HCT116 (cell line): ENCODE data around the gene POLR1A. TPM values are rescaled to one million over a fixed set of nuclear protein-coding genes. Genes with fewer than 3 reads are reported as not detected.

ENCODE experiments used
- ATAC-seq: fragments of 200-7000 bp; cut with Tn5 transposase; 2 replicates; pipeline ENCODE4 v1.9.1; 2020; ENCODE audit warnings: mild to moderate bottlenecking, moderate library complexity
- BruUV-seq: library from RNA; stranded (reverse); fragments of 400-500 nt; replicated peaks from 2 replicates; lab custom pipeline; 2021; lab: Mats Ljungman, UMichigan
- CTCF ChIA-PET: fragments of 300-600 bp; sonication (Branson Sonifier 250); formaldehyde crosslinking; loops from one replicate; lab custom pipeline; 2021; ENCODE audit warnings: antibody characterized with exemption; lab: Charles Lee
- POLR2A ChIA-PET: fragments of 300-600, 350-600 bp; sonication (Branson Sonifier 250); formaldehyde crosslinking; loops from one replicate; lab custom pipeline; 2021; ENCODE audit warnings: antibody characterized with exemption; lab: Charles Lee
- RAD21 ChIA-PET, 2 experiments: fragments of 300-600 bp; sonication (Branson Sonifier 250); formaldehyde crosslinking; loops; one replicate each; lab custom pipeline; 2023; ENCODE audit warnings: low total read pairs in 2 of 2; ENCODE audit not compliant: uncharacterized antibody in 2 of 2, unreplicated experiment in 2 of 2, low non-redundant PET in 1 of 2; lab: Charles Lee
- DNase-seq: peaks from one replicate; pipeline ENCODE4 v3.0.0-alpha.2; 2010; ENCODE audit warnings: low read depth, low spot score
- H2AFZ ChIP-seq: fragments of 200-600 bp; shearing (Covaris generic), sonication (generic); 2 replicates; pipeline ENCODE4 v1.6.1; 2017; ENCODE audit warnings: low read depth, mixed run types, mixed read lengths, antibody characterized with exemption, low read length; ENCODE audit not compliant: poor library complexity, severe bottlenecking
- H3K27ac ChIP-seq: 2 replicates; pipeline ENCODE4 v1.5.1; 2012; ENCODE audit warnings: low read depth, low read length
- H3K27me3 ChIP-seq: fragments of 200-600 bp; sonication (generic); 2 replicates; pipeline ENCODE4 v1.6.1; 2016; ENCODE audit warnings: mixed run types, low read length, mixed read lengths; ENCODE audit not compliant: insufficient read depth
- H3K36me3 ChIP-seq, 2 experiments: fragments of 200-500 bp in 1 of 2; fragments of 200-600 bp in 1 of 2; sonication (Bioruptor generic) in 1 of 2; sonication (generic) in 1 of 2; 2 replicates each; pipeline versions ENCODE4 v1.5.1 to v1.6.1; 2014 to 2016; ENCODE audit warnings: low read length in 2 of 2, inconsistent platforms in 1 of 2, mixed read lengths in 1 of 2, mixed run types in 1 of 2; ENCODE audit not compliant: insufficient read depth in 2 of 2, control insufficient read depth in 1 of 2
- H3K4me1 ChIP-seq, 2 experiments: fragments of 200-600 bp in 1 of 2; sonication (generic) in 1 of 2; 2 replicates each; pipeline versions ENCODE4 v1.5.1 to v1.6.1; 2012 to 2017; ENCODE audit warnings: low read length in 2 of 2, inconsistent platforms in 1 of 2, mild to moderate bottlenecking in 1 of 2, mixed read lengths in 1 of 2, mixed run types in 1 of 2, moderate library complexity in 1 of 2; ENCODE audit not compliant: insufficient read depth in 2 of 2, control insufficient read depth in 1 of 2
- H3K4me2 ChIP-seq: fragments of 200-600 bp; sonication (generic); 2 replicates; pipeline ENCODE4 v1.6.1; 2017; ENCODE audit warnings: mixed run types, low read length, mixed read lengths
- H3K4me3 ChIP-seq, 2 experiments: fragments of 200-600 bp in 1 of 2; sonication (generic) in 1 of 2; replicated peaks in 1 of 2; 2 replicates each; pipeline ENCODE4 v1.5.1; 2011 to 2016; ENCODE audit warnings: low read length in 2 of 2, control low read depth in 1 of 2, low read depth in 1 of 2, mild to moderate bottlenecking in 1 of 2, mixed read lengths in 1 of 2, mixed run types in 1 of 2
- H3K79me2 ChIP-seq: fragments of 200-600 bp; sonication (generic); 2 replicates; pipeline ENCODE4 v1.6.1; 2017; ENCODE audit warnings: mild to moderate bottlenecking, mixed run types, low read length, moderate library complexity, mixed read lengths; ENCODE audit not compliant: insufficient read depth
- H3K9ac ChIP-seq: fragments of 200-600 bp; sonication (generic); 2 replicates; pipeline ENCODE4 v1.6.1; 2016; ENCODE audit warnings: low read length, mixed read lengths
- H3K9me2 ChIP-seq: fragments of 200-600 bp; sonication (generic), shearing (Covaris generic); 2 replicates; pipeline ENCODE4 v1.6.1; 2017; ENCODE audit warnings: mixed run types, mild to moderate bottlenecking, moderate library complexity; ENCODE audit not compliant: insufficient read depth
- H3K9me3 ChIP-seq, 2 experiments: fragments of 200-500 bp in 1 of 2; fragments of 200-600 bp in 1 of 2; sonication (Bioruptor generic) in 1 of 2; sonication (generic) in 1 of 2; 2 replicates each; pipeline ENCODE4 v1.6.1; 2014 to 2017; ENCODE audit warnings: low read length in 2 of 2, mixed read lengths in 2 of 2, inconsistent platforms in 1 of 2, low read depth in 1 of 2, mild to moderate bottlenecking in 1 of 2, mixed run types in 1 of 2, moderate library complexity in 1 of 2; ENCODE audit not compliant: control insufficient read depth in 1 of 2, insufficient read depth in 1 of 2
- H4K20me1 ChIP-seq: fragments of 200-600 bp; sonication (generic), shearing (Covaris generic); 2 replicates; pipeline ENCODE4 v1.6.1; 2017; ENCODE audit warnings: mixed run types, mild to moderate bottlenecking, moderate library complexity; ENCODE audit not compliant: insufficient read depth
- EGR1 ChIP-seq: IDR thresholded peaks from 2 replicates; pipeline ENCODE4 v1.6.1; 2012; ENCODE audit warnings: low read depth
- EZH2 ChIP-seq: fragments of 200-600 bp; sonication (generic); IDR thresholded peaks from 2 replicates; pipeline ENCODE4 v1.6.1; 2017; ENCODE audit warnings: antibody characterized with exemption, mixed run types
- EZH2phosphoT487 ChIP-seq: fragments of 200-600 bp; IDR thresholded peaks from 2 replicates; pipeline ENCODE4 v1.6.1; 2018; ENCODE audit warnings: antibody characterized with exemption, borderline replicate concordance
- FOSL1 ChIP-seq: IDR thresholded peaks from 2 replicates; pipeline ENCODE4 v1.6.1; 2012; ENCODE audit warnings: low read depth
- JUND ChIP-seq: IDR thresholded peaks from 2 replicates; pipeline ENCODE4 v1.6.1; 2012
- POLR2A ChIP-seq: IDR thresholded peaks from 2 replicates; pipeline ENCODE4 v1.7.0; 2011; ENCODE audit warnings: borderline replicate concordance; ENCODE audit not compliant: insufficient read depth, insufficient read length; ENCODE audit errors: extremely low read depth
- RAD21 ChIP-seq: IDR thresholded peaks from 2 replicates; pipeline ENCODE4 v1.6.1; 2012; ENCODE audit warnings: low read depth, mild to moderate bottlenecking
- SP1 ChIP-seq: IDR thresholded peaks from 2 replicates; pipeline ENCODE4 v1.6.1; 2012; ENCODE audit warnings: low read depth
- ZFX ChIP-seq: fragments of 450-650 bp; IDR thresholded peaks from 2 replicates; pipeline ENCODE4 v1.6.1; 2017
- ZNF274 ChIP-seq: fragments of 200-500 bp; sonication (Bioruptor generic); IDR thresholded peaks from 2 replicates; pipeline ENCODE4 v1.6.1; 2014; ENCODE audit warnings: mild to moderate bottlenecking, low read depth, low read length, inconsistent platforms
- intact Hi-C: fragments of 100-400 bp; cut with micrococcal nuclease; formaldehyde crosslinking; loops from 2 replicates; pipeline ENCODE4 v1.10.0; 2022
- total RNA-seq: library from RNA; stranded (reverse); gene quantifications from one replicate; pipeline ENCODE4 v1.2.1, GENCODE V29; 2021; ENCODE audit not compliant: unreplicated experiment
- TF ChIP-seq, protein P1 (sequence below): IDR thresholded peaks from 2 replicates; pipeline ENCODE4 v1.6.1; 2012; ENCODE audit warnings: low read depth
- TF ChIP-seq, protein P2 (sequence below): IDR thresholded peaks from 2 replicates; pipeline ENCODE4 v1.6.1; 2012
- TF ChIP-seq, protein P3 (sequence below), 3 experiments: fragments of 200-600 bp in 1 of 3; sonication (generic) in 1 of 3; IDR thresholded peaks in 2 of 3; conservative IDR thresholded peaks in 1 of 3; 2 replicates each; pipeline ENCODE4 v1.5.1; 2012 to 2017; ENCODE audit warnings: low read depth in 2 of 3, low read length in 2 of 3, antibody characterized with exemption in 1 of 3, borderline replicate concordance in 1 of 3, control low read depth in 1 of 3, mild to moderate bottlenecking in 1 of 3, mixed read lengths in 1 of 3, mixed run types in 1 of 3, moderate library complexity in 1 of 3; ENCODE audit not compliant: insufficient read depth in 1 of 3

The POLR1A gene
- total RNA-seq, 1 experiment from 2014 or later = 46.6 TPM

DNA sequence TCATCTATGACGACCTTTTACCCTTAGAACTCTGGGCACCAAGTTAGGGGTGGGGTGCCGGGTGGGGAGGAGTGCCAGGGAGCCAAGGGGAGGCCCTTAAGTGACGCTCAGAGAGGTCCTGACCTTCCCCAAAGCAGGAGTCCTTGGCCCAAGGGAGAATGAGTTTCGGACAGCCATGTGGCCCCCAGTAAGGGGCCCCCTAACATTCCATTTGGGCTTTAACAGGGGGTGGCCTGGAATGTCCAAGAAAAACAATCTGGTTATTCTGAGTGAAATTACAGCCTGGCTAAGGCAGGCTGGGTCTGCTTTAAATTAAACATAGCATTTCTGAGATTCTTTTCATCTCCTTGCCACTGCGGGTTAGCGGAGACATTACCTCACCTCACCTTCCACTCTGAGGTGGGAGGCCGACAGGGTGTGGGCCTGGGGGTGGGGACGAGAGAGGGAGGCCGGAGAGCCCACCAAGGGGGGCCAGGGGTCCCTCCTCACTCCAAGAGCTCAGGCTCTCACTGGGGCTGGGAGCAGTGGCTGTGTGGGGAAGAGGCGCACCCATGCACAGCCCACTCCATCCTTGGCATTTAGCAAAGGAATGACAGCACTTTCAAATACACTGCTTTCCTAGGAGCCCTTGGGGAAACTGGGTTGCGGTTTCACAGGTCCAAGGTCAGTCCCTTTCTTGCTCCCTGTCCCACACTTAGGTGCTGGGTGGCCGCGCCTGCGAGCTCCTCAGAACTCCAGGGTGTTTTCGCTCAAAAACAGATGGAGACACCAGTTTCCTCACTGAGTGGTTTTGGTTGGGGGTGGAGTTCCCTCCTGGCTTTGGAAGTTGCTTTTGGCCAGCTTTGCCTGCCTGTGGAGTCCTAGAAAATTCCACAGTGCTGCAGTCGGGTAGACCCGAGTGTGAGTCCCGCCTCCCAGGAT is 107.4 kb downstream of the POLR1A start:
- TF ChIP-seq EZH2phosphoT487 (no peak), EGR1 (no peak), ZFX (no peak), EZH2 (no peak), ZNF274 (no peak), FOSL1 (no peak), SP1 (no peak), POLR2A (no peak), RAD21 (no peak), JUND (no peak)
- TF ChIP-seq, protein P1, sequence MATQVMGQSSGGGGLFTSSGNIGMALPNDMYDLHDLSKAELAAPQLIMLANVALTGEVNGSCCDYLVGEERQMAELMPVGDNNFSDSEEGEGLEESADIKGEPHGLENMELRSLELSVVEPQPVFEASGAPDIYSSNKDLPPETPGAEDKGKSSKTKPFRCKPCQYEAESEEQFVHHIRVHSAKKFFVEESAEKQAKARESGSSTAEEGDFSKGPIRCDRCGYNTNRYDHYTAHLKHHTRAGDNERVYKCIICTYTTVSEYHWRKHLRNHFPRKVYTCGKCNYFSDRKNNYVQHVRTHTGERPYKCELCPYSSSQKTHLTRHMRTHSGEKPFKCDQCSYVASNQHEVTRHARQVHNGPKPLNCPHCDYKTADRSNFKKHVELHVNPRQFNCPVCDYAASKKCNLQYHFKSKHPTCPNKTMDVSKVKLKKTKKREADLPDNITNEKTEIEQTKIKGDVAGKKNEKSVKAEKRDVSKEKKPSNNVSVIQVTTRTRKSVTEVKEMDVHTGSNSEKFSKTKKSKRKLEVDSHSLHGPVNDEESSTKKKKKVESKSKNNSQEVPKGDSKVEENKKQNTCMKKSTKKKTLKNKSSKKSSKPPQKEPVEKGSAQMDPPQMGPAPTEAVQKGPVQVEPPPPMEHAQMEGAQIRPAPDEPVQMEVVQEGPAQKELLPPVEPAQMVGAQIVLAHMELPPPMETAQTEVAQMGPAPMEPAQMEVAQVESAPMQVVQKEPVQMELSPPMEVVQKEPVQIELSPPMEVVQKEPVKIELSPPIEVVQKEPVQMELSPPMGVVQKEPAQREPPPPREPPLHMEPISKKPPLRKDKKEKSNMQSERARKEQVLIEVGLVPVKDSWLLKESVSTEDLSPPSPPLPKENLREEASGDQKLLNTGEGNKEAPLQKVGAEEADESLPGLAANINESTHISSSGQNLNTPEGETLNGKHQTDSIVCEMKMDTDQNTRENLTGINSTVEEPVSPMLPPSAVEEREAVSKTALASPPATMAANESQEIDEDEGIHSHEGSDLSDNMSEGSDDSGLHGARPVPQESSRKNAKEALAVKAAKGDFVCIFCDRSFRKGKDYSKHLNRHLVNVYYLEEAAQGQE = no peak
- TF ChIP-seq, protein P2, sequence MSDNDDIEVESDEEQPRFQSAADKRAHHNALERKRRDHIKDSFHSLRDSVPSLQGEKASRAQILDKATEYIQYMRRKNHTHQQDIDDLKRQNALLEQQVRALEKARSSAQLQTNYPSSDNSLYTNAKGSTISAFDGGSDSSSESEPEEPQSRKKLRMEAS = no peak
- TF ChIP-seq, protein P3, sequence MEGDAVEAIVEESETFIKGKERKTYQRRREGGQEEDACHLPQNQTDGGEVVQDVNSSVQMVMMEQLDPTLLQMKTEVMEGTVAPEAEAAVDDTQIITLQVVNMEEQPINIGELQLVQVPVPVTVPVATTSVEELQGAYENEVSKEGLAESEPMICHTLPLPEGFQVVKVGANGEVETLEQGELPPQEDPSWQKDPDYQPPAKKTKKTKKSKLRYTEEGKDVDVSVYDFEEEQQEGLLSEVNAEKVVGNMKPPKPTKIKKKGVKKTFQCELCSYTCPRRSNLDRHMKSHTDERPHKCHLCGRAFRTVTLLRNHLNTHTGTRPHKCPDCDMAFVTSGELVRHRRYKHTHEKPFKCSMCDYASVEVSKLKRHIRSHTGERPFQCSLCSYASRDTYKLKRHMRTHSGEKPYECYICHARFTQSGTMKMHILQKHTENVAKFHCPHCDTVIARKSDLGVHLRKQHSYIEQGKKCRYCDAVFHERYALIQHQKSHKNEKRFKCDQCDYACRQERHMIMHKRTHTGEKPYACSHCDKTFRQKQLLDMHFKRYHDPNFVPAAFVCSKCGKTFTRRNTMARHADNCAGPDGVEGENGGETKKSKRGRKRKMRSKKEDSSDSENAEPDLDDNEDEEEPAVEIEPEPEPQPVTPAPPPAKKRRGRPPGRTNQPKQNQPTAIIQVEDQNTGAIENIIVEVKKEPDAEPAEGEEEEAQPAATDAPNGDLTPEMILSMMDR (IDR thresholded peaks at IDR 0.05 in 2 of 3, conservative IDR thresholded peaks at IDR 0.05 in 1 of 3; ENCODE audit: borderline replicate concordance in 1 of 3, insufficient read depth in 1 of 3, low read depth in 2 of 3, low read length in 2 of 3) = no peak
- no peak for DNase-seq
- ChIA-PET RAD21 (no interaction called here), CTCF (no interaction called here), POLR2A (no interaction called here)
- no peaks in the 10 kb centered on the region for H3K79me2 ChIP-seq
- ATAC-seq = no peak
- peaks cover 0 to 6% of the 10 kb centered on the region in 2 experiments; a peak in 1 of 4 replicates for H3K4me1 ChIP-seq
- no peaks in the 10 kb centered on the region for H3K9me2 ChIP-seq
- H4K20me1 ChIP-seq = no peaks in the 10 kb centered on the region
- no peaks in the 10 kb centered on the region for H3K27me3 ChIP-seq
- H3K9ac ChIP-seq = no peak overlapping the region
- intact Hi-C loops = no loop called here
- H2AFZ ChIP-seq = no peak overlapping the region
- BruUV-seq = no TSS peak
- H3K9me3 ChIP-seq = no peaks in the 10 kb centered on the region
- H3K4me3 ChIP-seq = no peak overlapping the region
- H3K27ac ChIP-seq = no peak overlapping the region
- H3K4me2 ChIP-seq = no peak overlapping the region
- no peaks in the 10 kb centered on the region for H3K36me3 ChIP-seq
